PC-3 (cell line): Measurements from ENCODE around the gene MSGN1.

ENCODE experiments used
- CTCF ChIP-seq: fragments of 300-600 bp; sonication (generic); conservative IDR thresholded peaks from 2 replicates; pipeline ENCODE4 v1.5.1; 2017; ENCODE audit warnings: antibody characterized with exemption, low read depth, mild to moderate bottlenecking, low read length
- EZH2 ChIP-seq: fragments of 300-600 bp; sonication (generic); IDR thresholded peaks from one replicate; pipeline ENCODE4 v1.6.1; 2017; ENCODE audit warnings: antibody characterized with exemption, mild to moderate bottlenecking, low read length; ENCODE audit not compliant: unreplicated experiment
- EZH2phosphoT487 ChIP-seq: fragments of 300-600 bp; sonication (generic); IDR thresholded peaks from 2 replicates; pipeline ENCODE4 v1.6.1; 2018; ENCODE audit warnings: mild to moderate bottlenecking, antibody characterized with exemption, low read length, borderline replicate concordance

- TF ChIP-seq CTCF (no peak), EZH2 (no peak), EZH2phosphoT487 (no peak)
Observed at GRCh38 chr2:17792515-17792914, 23.7 kb upstream of the MSGN1 start.
